Ecto neural progenitor cell (in vitro differentiated cells): ENCODE data around the gene CCDC174.
"Not testable (repeated sequence)": the region's sequence is repeated elsewhere in the genome, so short reads cannot be mapped to it uniquely, and the experiment has no call there.

ENCODE experiments used
- DNase-seq: peaks from one replicate; pipeline ENCODE4 v3.0.0-alpha.2; 2018; ENCODE audit warnings: low spot score

CCDC174 gene

DNA sequence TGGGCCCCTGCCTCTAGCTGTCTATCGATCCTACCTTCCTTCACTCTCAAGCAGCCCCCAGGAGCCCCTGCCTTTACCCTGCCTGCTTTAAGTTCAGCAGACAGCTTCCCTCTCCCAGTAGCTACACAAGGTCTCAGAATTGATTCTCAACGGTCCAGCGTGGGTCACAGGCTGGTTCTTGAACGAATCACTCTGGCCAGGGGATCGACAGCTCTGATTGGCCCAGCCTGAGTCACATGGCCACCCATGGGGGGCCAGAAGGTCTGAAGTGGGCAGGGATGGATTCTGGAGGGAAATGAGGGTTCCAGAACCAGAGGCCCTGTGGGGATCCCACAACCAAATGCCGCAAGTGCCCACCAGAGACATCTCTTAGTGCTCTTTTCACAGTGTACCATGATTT, 23.7 kb upstream of the CCDC174 start:
- DNase-seq = no peak

GRCh38 chr3:14628406-14628805, 23.2 kb upstream of the CCDC174 start:
- no peak for DNase-seq

- no peak for DNase-seq
These were observed 21.0 kb upstream of the CCDC174 start for GRCh38 chr3:14630404-14631100.

- DNase-seq = no peak
These were observed 20.5 kb upstream of the CCDC174 start for GRCh38 chr3:14631101-14631497.

DNA sequence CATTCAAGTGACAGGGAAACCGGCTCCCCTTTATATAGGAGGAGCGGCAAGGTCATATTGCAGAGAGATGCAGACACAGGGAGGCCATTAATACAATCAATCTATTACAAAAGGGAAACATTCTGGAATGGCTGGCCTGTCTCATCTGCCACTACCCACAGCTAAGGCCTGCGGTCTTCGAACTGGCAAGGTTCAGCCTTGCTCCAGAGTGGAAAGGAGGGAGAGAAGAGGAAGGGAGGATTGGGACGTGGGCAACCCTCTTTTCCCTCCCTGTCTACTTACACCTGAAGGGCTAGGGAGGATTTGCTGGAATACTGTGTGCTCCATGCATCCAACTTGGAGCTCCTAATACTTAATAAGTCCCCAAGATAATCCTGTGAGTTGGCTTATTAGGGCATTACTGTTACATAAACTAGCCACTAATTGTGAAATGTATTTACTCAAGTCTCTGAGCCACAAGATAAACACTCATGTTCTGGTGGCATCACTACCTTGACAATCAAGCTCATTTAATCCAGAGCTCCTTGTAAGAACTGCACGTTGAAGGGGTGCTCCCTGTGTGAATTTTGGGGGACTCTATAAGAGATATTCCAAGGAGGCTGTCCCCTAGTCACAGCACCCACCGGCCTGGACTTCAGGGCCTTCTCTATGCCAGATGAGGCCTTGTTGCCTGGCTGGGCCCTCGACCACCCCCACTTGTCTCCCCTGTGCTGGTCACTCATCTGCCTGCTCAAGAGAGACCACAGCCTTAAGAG, 19.7 kb upstream of the CCDC174 start:
- no peak for DNase-seq

GRCh38 chr3:14632442-14632930, 19.1 kb upstream of the CCDC174 start:
- DNase-seq = no peak

DNA sequence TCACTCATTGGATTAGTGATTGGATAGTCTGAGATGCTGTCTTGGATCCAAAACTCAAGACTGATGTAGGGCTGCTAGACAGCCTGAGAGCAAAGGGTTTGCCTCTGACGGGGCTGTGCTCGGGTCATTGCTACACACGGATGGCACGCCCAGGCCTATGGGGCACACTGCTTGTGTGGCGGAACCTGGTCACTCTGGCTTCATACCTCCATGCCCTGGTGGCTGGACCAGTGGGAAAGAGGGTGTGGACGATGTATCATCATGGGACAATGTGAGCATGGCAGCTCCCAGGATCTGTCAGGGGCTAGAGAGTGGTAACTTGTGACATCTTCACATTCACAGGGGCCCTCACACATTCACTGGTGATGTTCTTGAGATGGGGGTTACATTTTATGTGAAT, 18.1 kb upstream of the CCDC174 start:
- no peak for DNase-seq

DNA sequence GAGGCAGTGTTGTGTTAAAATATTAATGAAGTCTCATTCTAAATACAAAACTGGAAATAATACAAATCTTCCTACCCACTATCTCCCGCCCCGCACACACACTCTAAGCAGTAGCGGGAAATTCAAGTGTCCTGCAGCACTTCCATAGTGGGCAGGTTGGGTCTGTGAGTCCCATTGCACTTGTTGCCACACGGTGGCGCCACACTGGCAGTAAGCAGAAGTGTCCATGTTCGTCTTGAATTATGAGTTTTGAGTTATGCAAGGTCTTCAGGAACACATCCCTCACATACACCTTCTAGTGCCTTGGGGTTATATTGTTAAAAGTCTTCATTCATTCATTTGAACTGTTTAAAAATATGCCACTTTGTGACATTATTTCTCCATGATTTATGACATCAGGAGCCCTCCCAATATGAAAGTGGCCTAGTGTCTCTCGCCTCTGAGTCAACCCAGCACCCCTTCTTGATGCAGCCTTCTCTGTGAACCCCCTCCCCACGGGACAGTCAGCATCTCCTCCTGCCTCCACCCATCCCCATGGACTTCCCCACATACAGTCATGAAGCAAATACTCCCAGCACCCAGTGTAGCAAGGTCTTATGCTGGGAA, 17.6 kb upstream of the CCDC174 start:
- DNase-seq = no peak

DNA sequence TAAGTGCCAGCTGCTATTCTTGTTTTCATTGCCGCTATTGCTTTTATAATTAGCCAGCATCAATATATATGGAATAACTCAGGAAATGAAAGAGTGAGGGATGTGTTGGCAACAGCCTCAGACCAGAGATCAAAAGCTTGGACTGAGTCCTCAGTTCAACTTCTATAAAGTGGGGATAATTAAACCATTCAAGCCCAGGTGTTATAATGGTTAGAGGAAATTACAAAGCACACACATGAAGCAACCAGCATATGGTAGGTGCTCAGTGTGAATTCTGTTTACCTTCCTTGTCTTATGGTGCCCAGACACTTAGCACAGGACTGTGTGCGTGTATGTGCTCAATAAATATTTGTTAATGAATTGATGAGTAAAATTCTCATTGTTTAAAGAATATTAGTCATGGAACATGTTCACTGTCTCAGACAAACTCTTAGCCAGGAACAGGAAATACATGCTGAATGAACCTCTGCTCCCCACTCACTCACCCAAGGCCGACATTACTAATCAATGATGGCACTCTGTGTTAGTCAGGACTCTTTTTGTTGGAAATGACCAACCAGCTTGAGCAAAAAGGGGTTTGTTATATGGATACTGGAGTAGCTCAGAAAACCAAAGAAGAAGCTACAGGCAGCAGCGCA, 16.7 kb upstream of the CCDC174 start:
- DNase-seq = no peak

DNA sequence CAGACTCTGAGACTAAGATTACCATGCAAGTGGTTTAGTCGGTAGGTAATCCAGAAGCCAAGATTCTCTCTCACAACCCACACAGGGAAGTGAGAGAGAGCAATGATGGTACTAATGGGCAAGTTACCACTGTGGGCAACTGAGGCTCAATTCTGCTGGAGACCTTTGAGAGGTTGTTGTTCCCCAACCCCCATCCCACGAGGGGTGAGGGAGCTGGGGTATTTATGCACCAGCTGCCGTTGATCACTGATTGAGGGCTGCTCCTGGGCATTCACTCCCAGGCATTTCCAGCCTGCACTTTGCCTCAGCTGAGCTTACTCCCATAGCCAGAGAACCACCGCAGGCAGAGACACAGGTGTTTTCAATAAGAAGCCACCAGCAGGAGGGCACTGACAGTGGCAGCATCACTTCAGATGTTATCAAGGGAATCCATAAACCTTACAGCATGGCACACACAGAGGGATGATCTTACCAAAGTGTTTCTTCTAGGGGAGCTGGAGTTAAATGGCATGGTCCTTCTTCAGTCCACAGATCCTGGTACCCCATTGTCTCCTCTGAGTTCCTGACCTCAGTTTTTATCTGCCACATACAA, 15.0 kb upstream of the CCDC174 start:
- no peak for DNase-seq

- DNase-seq = no peak
These were observed 11.4 kb upstream of the CCDC174 start for GRCh38 chr3:14640157-14640562.

GRCh38 chr3:14640734-14641133, 10.8 kb upstream of the CCDC174 start:
- no peak for DNase-seq

GRCh38 chr3:14641346-14641745, 10.2 kb upstream of the CCDC174 start:
- no peak for DNase-seq

- DNase-seq = no peak
These were observed 6.1 kb upstream of the CCDC174 start for GRCh38 chr3:14645453-14645852.

- no peak for DNase-seq
These were observed 5.4 kb upstream of the CCDC174 start for GRCh38 chr3:14646131-14646573.

DNA sequence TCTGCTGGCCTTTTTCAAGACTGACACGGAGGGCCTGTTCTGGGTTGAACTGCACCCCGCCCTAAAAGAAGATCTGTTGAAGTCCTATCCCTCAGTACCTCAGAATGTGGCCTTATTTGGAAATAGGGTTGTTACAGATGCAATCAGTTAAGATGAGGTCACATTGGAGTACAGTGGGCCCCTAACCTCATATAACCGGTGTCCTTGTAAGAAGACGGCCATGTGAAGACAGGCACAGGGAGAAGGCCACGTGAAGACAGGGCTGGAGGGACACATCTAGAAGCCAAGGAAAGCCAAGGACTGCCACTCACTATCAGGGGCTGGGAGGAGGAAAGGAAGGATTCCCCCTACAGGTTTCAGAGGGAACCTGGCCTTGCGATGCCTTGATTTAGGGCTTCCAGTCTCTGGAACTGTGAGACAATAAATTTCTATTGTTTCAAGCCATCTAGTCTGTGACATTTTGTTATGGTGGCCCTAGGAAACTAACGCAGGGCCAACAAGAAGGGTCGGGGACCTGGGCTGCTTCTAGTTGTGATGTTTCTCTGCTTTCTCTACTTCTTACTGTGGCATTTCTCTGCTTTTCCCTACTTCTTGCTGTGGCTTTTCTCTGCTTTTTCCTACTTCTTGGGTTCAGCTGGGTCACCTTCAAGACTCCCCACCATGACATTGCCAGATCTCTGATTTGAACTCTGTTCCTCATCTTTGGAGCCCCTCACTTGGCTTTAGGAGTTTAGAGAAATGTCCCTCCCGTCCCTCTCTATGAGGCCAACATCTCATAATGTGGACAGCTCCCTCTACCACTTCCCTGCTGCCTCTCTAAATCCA, 4.8 kb upstream of the CCDC174 start:
- no peak for DNase-seq

DNA sequence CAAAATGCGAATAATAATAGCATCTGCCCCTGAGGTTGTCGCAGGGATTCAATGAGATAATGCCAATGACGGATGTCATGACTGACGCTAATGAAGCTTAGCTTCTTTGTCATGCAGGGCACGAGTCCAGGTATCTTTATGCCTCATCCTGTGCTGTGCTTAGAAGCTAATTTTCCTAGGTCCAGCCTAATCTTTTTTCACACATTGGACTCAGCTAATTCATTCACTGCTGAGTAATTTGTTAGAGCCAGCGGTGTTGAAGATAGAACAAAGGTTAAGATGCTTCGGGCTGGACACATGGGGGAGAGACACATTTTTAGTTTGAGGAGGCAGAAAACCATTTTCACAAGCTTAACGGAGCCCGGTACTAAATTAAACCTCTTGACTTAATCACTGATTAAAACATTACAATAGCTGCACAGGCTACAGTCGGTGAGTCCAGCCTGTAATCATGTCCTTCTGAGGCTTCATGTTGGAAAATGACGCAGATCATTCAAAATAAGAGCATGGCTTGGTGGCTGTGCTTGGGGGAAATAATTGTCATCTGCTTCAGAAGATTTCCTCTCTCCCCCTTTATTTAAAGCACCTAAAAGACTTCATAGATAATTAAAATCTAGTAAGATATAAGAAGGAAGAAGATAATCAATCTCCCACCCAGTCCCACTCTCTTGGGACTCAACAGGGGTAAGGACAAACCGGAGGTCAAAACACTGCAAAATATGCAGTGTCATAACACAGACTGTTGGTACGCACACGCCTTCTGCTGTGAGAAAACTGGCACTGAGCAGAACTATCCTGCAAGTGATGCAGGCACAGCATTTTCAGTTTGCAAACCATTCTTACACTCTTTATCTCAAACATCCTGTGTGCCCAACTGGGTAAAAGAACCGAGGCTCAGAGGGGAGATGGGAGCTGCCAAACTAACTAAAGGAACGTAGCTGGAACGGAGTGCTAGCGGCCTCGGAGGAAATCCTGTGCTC, 3.3 kb upstream of the CCDC174 start:
- no peak for DNase-seq

- DNase-seq = no peak
These were observed 2.1 kb upstream of the CCDC174 start for GRCh38 chr3:14649466-14649865.

- DNase-seq = no peak
These were observed 1.4 kb upstream of the CCDC174 start for GRCh38 chr3:14650193-14650592.

DNA sequence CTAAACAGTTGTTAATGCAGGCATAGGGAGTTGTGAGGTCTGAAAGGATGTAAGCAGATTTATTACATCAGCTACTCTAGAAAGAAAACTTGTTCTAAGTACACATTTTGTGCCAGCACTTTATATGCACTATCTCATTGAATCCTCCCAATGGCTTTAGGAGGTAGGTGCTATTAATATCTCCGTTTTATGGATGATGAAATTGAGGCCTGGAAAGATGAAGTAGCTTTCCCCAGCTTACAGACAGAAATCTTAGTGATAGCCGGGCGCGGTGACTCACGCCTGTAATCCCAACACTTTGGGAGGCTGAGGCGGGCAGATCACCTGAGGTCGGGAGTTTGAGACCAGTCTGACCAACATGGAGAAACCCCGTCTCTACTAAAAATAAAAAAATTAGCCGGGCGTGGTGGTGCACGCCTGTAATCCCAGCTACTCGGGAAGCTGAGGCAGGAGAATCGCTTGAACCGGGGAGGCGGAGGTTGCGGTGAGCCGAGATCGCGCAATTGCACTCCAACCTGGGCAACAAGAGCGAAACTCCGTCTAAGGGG, 872 bp downstream of the CCDC174 start:
- not testable (repeated sequence) for DNase-seq
